HEK293 (cell line): ENCODE results near the gene SH3RF3.

ENCODE experiments used
- CTCF ChIA-PET: fragments of 350-600 bp; formaldehyde crosslinking; extraction: SDS; loops from one replicate; lab custom pipeline; 2021; ENCODE audit warnings: antibody characterized with exemption; lab: Yijun Ruan, JAX
- POLR2A ChIA-PET: fragments of 300-600 bp; formaldehyde crosslinking; extraction: SDS; loops from one replicate; lab custom pipeline; 2020; ENCODE audit warnings: antibody characterized with exemption, inconsistent platforms; lab: Yijun Ruan, JAX
- H3K27ac ChIP-seq: fragments of 200-500 bp; sonication (Bioruptor generic); 2 replicates; pipeline ENCODE4 v1.5.1; 2014; ENCODE audit warnings: low read depth, low read length, control low read depth, inconsistent platforms; ENCODE audit errors: extremely low read depth
- H3K36me3 ChIP-seq, 2 experiments: fragments of 200-500 bp in 1 of 2; sonication (Bioruptor generic) in 1 of 2; 1 replicate in 1 of 2; 2 replicates in 1 of 2; pipeline ENCODE4 v1.5.1; 2014 to 2017; ENCODE audit warnings: inconsistent platforms in 2 of 2, low read length in 2 of 2; ENCODE audit not compliant: control insufficient read depth in 2 of 2, insufficient read depth in 1 of 2
- H3K4me1 ChIP-seq: fragments of 200-500 bp; sonication (Bioruptor generic); 2 replicates; pipeline ENCODE4 v1.5.1; 2014; ENCODE audit warnings: mild to moderate bottlenecking, low read length, inconsistent platforms; ENCODE audit not compliant: control insufficient read depth, insufficient read depth
- H3K4me3 ChIP-seq: 2 replicates; pipeline ENCODE4 v1.5.1; 2011; ENCODE audit warnings: low read depth, mild to moderate bottlenecking, control low read depth, low read length, moderate library complexity
- H3K9me3 ChIP-seq: fragments of 200-500 bp; sonication (Bioruptor generic); 2 replicates; pipeline ENCODE4 v1.5.1; 2014; ENCODE audit warnings: low read depth, low read length, inconsistent platforms; ENCODE audit not compliant: control insufficient read depth, insufficient read depth
- ELK4 ChIP-seq: IDR thresholded peaks from 2 replicates; pipeline ENCODE4 v1.6.1; 2011; ENCODE audit warnings: mild to moderate bottlenecking, low read depth, low read length, borderline replicate concordance
- FEZF1 ChIP-seq: fragments of 450-650 bp; formaldehyde crosslinking; IDR thresholded peaks from 2 replicates; pipeline ENCODE4 v1.5.1; 2016; ENCODE audit warnings: missing biosample characterization, missing genetic modification characterization
- GLIS1 ChIP-seq: fragments of 450-650 bp; formaldehyde crosslinking; IDR thresholded peaks from 2 replicates; pipeline ENCODE4 v1.5.1; 2016; ENCODE audit warnings: missing biosample characterization, missing genetic modification characterization
- KLF9 ChIP-seq: fragments of 450-650 bp; formaldehyde crosslinking; IDR thresholded peaks from 2 replicates; pipeline ENCODE4 v1.5.1; 2016; ENCODE audit warnings: missing biosample characterization, missing genetic modification characterization, low read depth
- SCRT2 ChIP-seq: fragments of 450-650 bp; formaldehyde crosslinking; IDR thresholded peaks from 2 replicates; pipeline ENCODE4 v1.5.1; 2016; ENCODE audit warnings: missing biosample characterization, missing genetic modification characterization
- SETDB1 ChIP-seq: IDR thresholded peaks from one replicate; pipeline ENCODE4 v1.6.1; 2017; ENCODE audit warnings: mild to moderate bottlenecking, low read length, moderate library complexity, mixed read lengths; ENCODE audit not compliant: insufficient read length
- SP2 ChIP-seq: fragments of 450-650 bp; formaldehyde crosslinking; IDR thresholded peaks from 2 replicates; pipeline ENCODE4 v1.5.1; 2016; ENCODE audit warnings: missing biosample characterization, missing genetic modification characterization
- WT1 ChIP-seq: fragments of 450-650 bp; formaldehyde crosslinking; IDR thresholded peaks from 2 replicates; pipeline ENCODE4 v1.5.1; 2016; ENCODE audit warnings: missing biosample characterization, missing genetic modification characterization
- ZBTB1 ChIP-seq: fragments of 450-650 bp; formaldehyde crosslinking; IDR thresholded peaks from 2 replicates; pipeline ENCODE4 v1.5.1; 2016; ENCODE audit warnings: missing biosample characterization, missing genetic modification characterization
- ZBTB49 ChIP-seq: fragments of 450-650 bp; formaldehyde crosslinking; IDR thresholded peaks from 2 replicates; pipeline ENCODE4 v1.5.1; 2016; ENCODE audit warnings: missing biosample characterization, missing genetic modification characterization, low read depth
- ZBTB7A ChIP-seq: fragments of 450-650 bp; formaldehyde crosslinking; IDR thresholded peaks from 2 replicates; pipeline ENCODE4 v1.5.1; 2016; ENCODE audit warnings: low read depth, missing biosample characterization, missing genetic modification characterization
- ZFHX2 ChIP-seq: fragments of 450-650 bp; formaldehyde crosslinking; conservative IDR thresholded peaks from 2 replicates; pipeline ENCODE4 v1.5.1; 2016; ENCODE audit warnings: missing biosample characterization, missing genetic modification characterization
- ZFP3 ChIP-seq: fragments of 450-650 bp; formaldehyde crosslinking; IDR thresholded peaks from 2 replicates; pipeline ENCODE4 v1.5.1; 2016; ENCODE audit warnings: low read depth, missing biosample characterization, missing genetic modification characterization
- ZFP41 ChIP-seq: fragments of 450-650 bp; formaldehyde crosslinking; IDR thresholded peaks from 2 replicates; pipeline ENCODE4 v1.5.1; 2016; ENCODE audit warnings: missing biosample characterization, missing genetic modification characterization, borderline replicate concordance
- ZNF112 ChIP-seq: fragments of 450-650 bp; formaldehyde crosslinking; IDR thresholded peaks from 2 replicates; pipeline ENCODE4 v1.5.0; 2017; ENCODE audit warnings: missing biosample characterization, missing genetic modification characterization
- ZNF140 ChIP-seq: fragments of 450-650 bp; formaldehyde crosslinking; IDR thresholded peaks from 2 replicates; pipeline ENCODE4 v1.5.1; 2016; ENCODE audit warnings: missing biosample characterization, missing genetic modification characterization
- ZNF146 ChIP-seq: fragments of 450-650 bp; formaldehyde crosslinking; IDR thresholded peaks from 2 replicates; pipeline ENCODE4 v1.5.1; 2016; ENCODE audit warnings: missing biosample characterization, missing genetic modification characterization
- ZNF202 ChIP-seq: fragments of 450-650 bp; formaldehyde crosslinking; IDR thresholded peaks from 2 replicates; pipeline ENCODE4 v1.5.1; 2016; ENCODE audit warnings: missing biosample characterization, missing genetic modification characterization, borderline replicate concordance
- ZNF211 ChIP-seq: fragments of 450-650 bp; formaldehyde crosslinking; IDR thresholded peaks from 2 replicates; pipeline ENCODE4 v1.5.1; 2016; ENCODE audit warnings: low read depth, missing biosample characterization, missing genetic modification characterization
- ZNF214 ChIP-seq: fragments of 450-650 bp; formaldehyde crosslinking; IDR thresholded peaks from 2 replicates; pipeline ENCODE4 v1.5.1; 2017; ENCODE audit warnings: missing biosample characterization, mild to moderate bottlenecking, missing genetic modification characterization, borderline replicate concordance
- ZNF311 ChIP-seq: fragments of 450-650 bp; formaldehyde crosslinking; IDR thresholded peaks from 2 replicates; pipeline ENCODE4 v1.5.1; 2017; ENCODE audit warnings: missing biosample characterization, missing genetic modification characterization, borderline replicate concordance
- ZNF433 ChIP-seq: fragments of 450-650 bp; formaldehyde crosslinking; IDR thresholded peaks from 2 replicates; pipeline ENCODE4 v1.5.1; 2016; ENCODE audit warnings: missing biosample characterization, missing genetic modification characterization, low read depth
- ZNF48 ChIP-seq: fragments of 450-650 bp; formaldehyde crosslinking; IDR thresholded peaks from 2 replicates; pipeline ENCODE4 v1.5.1; 2016; ENCODE audit warnings: missing biosample characterization, missing genetic modification characterization
- ZNF501 ChIP-seq: fragments of 450-650 bp; formaldehyde crosslinking; IDR thresholded peaks from 2 replicates; pipeline ENCODE4 v1.5.1; 2016; ENCODE audit warnings: missing biosample characterization, missing genetic modification characterization
- ZNF514 ChIP-seq: fragments of 450-650 bp; formaldehyde crosslinking; IDR thresholded peaks from 2 replicates; pipeline ENCODE4 v1.5.1; 2016; ENCODE audit warnings: missing biosample characterization, missing genetic modification characterization
- ZNF529 ChIP-seq: fragments of 450-650 bp; formaldehyde crosslinking; IDR thresholded peaks from 2 replicates; pipeline ENCODE4 v1.5.1; 2017; ENCODE audit warnings: missing genetic modification characterization, missing biosample characterization; ENCODE audit not compliant: insufficient replicate concordance
- ZNF530 ChIP-seq: fragments of 450-650 bp; formaldehyde crosslinking; IDR thresholded peaks from 2 replicates; pipeline ENCODE4 v1.5.1; 2016; ENCODE audit warnings: low read depth, missing biosample characterization, missing genetic modification characterization
- ZNF654 ChIP-seq: fragments of 450-650 bp; formaldehyde crosslinking; IDR thresholded peaks from 2 replicates; pipeline ENCODE4 v1.5.1; 2016; ENCODE audit warnings: low read depth, missing biosample characterization, missing genetic modification characterization
- TF ChIP-seq, protein P1 (sequence below): fragments of 450-650 bp; formaldehyde crosslinking; conservative IDR thresholded peaks from 2 replicates; pipeline ENCODE4 v1.5.1; 2016; ENCODE audit warnings: low read depth, missing biosample characterization, missing genetic modification characterization
- TF ChIP-seq, protein P2 (sequence below): fragments of 450-650 bp; formaldehyde crosslinking; IDR thresholded peaks from 2 replicates; pipeline ENCODE4 v1.5.1; 2016; ENCODE audit warnings: missing biosample characterization, missing genetic modification characterization

SH3RF3 gene

GRCh38 chr2:109148991-109149645 lies 20.1 kb downstream of the SH3RF3 start:
- H3K27ac ChIP-seq, result no peak overlapping the region
- TF ChIP-seq ZNF140 (tag by site-specific recombination) (no peak), ZNF654 (no peak), ZFP3 (tag by site-specific recombination) (no peak), ZNF202 (no peak), ZBTB7A (tag by site-specific recombination) (no peak), SETDB1 (no peak), ZNF211 (no peak), ZNF529 (no peak), ZNF146 (tag by site-specific recombination) (no peak), KLF9 (tag by site-specific recombination) (no peak), ZBTB49 (tag by site-specific recombination) (no peak), SP2 (tag by site-specific recombination) (no peak), ZNF514 (tag by site-specific recombination) (no peak), ZNF214 (no peak), ZNF311 (tag by site-specific recombination) (no peak), ZNF112 (tag by site-specific recombination) (no peak)
- TF ChIP-seq, protein P1, sequence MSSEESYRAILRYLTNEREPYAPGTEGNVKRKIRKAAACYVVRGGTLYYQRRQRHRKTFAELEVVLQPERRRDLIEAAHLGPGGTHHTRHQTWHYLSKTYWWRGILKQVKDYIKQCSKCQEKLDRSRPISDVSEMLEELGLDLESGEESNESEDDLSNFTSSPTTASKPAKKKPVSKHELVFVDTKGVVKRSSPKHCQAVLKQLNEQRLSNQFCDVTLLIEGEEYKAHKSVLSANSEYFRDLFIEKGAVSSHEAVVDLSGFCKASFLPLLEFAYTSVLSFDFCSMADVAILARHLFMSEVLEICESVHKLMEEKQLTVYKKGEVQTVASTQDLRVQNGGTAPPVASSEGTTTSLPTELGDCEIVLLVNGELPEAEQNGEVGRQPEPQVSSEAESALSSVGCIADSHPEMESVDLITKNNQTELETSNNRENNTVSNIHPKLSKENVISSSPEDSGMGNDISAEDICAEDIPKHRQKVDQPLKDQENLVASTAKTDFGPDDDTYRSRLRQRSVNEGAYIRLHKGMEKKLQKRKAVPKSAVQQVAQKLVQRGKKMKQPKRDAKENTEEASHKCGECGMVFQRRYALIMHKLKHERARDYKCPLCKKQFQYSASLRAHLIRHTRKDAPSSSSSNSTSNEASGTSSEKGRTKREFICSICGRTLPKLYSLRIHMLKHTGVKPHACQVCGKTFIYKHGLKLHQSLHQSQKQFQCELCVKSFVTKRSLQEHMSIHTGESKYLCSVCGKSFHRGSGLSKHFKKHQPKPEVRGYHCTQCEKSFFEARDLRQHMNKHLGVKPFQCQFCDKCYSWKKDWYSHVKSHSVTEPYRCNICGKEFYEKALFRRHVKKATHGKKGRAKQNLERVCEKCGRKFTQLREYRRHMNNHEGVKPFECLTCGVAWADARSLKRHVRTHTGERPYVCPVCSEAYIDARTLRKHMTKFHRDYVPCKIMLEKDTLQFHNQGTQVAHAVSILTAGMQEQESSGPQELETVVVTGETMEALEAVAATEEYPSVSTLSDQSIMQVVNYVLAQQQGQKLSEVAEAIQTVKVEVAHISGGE (tag by site-specific recombination), result no peak
- TF ChIP-seq, protein P2, sequence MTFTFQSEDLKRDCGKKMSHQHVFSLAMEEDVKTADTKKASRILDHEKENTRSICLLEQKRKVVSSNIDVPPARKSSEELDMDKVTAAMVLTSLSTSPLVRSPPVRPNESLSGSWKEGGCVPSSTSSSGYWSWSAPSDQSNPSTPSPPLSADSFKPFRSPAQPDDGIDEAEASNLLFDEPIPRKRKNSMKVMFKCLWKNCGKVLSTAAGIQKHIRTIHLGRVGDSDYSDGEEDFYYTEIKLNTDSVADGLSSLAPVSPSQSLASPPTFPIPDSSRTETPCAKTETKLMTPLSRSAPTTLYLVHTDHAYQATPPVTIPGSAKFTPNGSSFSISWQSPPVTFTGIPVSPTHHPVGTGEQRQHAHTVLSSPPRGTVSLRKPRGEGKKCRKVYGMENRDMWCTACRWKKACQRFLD, result no peak
- TF ChIP-seq, all 188 proteins: peak for 0
- no peaks in the 10 kb centered on the region for H3K9me3 ChIP-seq
- POLR2A ChIA-PET, result no interaction called here
- no peaks in the 10 kb centered on the region for H3K36me3 ChIP-seq
- no peaks in the 10 kb centered on the region; the same call in 1 of the 2 replicates for H3K4me1 ChIP-seq
- no peak overlapping the region for H3K4me3 ChIP-seq
- CTCF ChIA-PET, result no interaction called here

GRCh38 chr2:109150559-109150958 lies 21.6 kb downstream of the SH3RF3 start:
- H3K9me3 ChIP-seq, result no peaks in the 10 kb centered on the region
- H3K27ac ChIP-seq, result no peak overlapping the region
- no peaks in the 10 kb centered on the region; the same call in 1 of the 2 replicates for H3K4me1 ChIP-seq
- ChIA-PET POLR2A (no interaction called here), CTCF (interaction anchor here (1.0 to 1.3 kb wide), 2 partner anchors 15 to 23 kb away, joined by 3 read pairs; no protein-coding TSS in a partner anchor)
- H3K36me3 ChIP-seq, result no peaks in the 10 kb centered on the region
- no peak overlapping the region for H3K4me3 ChIP-seq
- TF ChIP-seq ZFP41 (tag by site-specific recombination) (no peak), FEZF1 (no peak), WT1 (tag by site-specific recombination) (no peak), ZNF48 (tag by site-specific recombination) (no peak), ZNF501 (tag by site-specific recombination) (no peak), ZNF530 (tag by site-specific recombination) (no peak), ZNF140 (tag by site-specific recombination) (no peak), ZFHX2 (no peak), SCRT2 (tag by site-specific recombination) (no peak), ELK4 (no peak), ZNF433 (tag by site-specific recombination) (no peak), GLIS1 (tag by site-specific recombination) (no peak), ZBTB1 (tag by site-specific recombination) (no peak)
